ENCODE data around the gene AOC3.
"Not testable (repeated sequence)": the region's sequence is repeated elsewhere in the genome, so short reads cannot be mapped to it uniquely, and the experiment has no call there.

The AOC3 gene

GRCh38 chr17:42868338-42868737, 17.3 kb downstream of the AOC3 start:
- no peak for DNase-seq

- no peak for DNase-seq
These were observed 20.6 kb downstream of the AOC3 start for GRCh38 chr17:42871647-42872046.

- DNase-seq: no peak
These were observed 21.4 kb downstream of the AOC3 start for GRCh38 chr17:42872251-42872965.

- DNase-seq: no peak
These were observed 22.3 kb downstream of the AOC3 start for GRCh38 chr17:42873315-42873714.

GRCh38 chr17:42873932-42874695, 23.1 kb downstream of the AOC3 start:
- DNase-seq: not testable (repeated sequence)

- no peak for DNase-seq
These were observed 26.0 kb downstream of the AOC3 start for GRCh38 chr17:42877037-42877436.

GRCh38 chr17:42878123-42878880, 27.3 kb downstream of the AOC3 start:
- no peak for DNase-seq

- DNase-seq: no peak
These were observed 28.1 kb downstream of the AOC3 start for GRCh38 chr17:42878924-42879595.

- DNase-seq: no peak
These were observed 28.6 kb downstream of the AOC3 start for GRCh38 chr17:42879596-42879985.

- no peak for DNase-seq
These were observed 29.8 kb downstream of the AOC3 start for GRCh38 chr17:42880776-42881310.

GRCh38 chr17:42881706-42882105, 30.7 kb downstream of the AOC3 start:
- DNase-seq: not testable (repeated sequence)

GRCh38 chr17:42882166-42882565, 31.2 kb downstream of the AOC3 start:
- no peak for DNase-seq

- no peak for DNase-seq
These were observed 33.0 kb downstream of the AOC3 start for GRCh38 chr17:42883802-42884558.

- not testable (repeated sequence) for DNase-seq
These were observed 34.8 kb downstream of the AOC3 start for GRCh38 chr17:42885806-42886205.

GRCh38 chr17:42886283-42887176, 35.5 kb downstream of the AOC3 start:
- DNase-seq: no peak

- DNase-seq: no peak
These were observed 38.8 kb downstream of the AOC3 start for GRCh38 chr17:42889809-42890208.

GRCh38 chr17:42891539-42892152, 40.6 kb downstream of the AOC3 start:
- no peak for DNase-seq

- no peak for DNase-seq
These were observed 42.4 kb downstream of the AOC3 start for GRCh38 chr17:42893359-42893758.

GRCh38 chr17:42894283-42895184, 43.5 kb downstream of the AOC3 start:
- DNase-seq: no peak
